HEK293 (cell line): ENCODE results near the gene PTER.
A peak's percentile ranks its signal among the peaks of the same experiment; 100 is the strongest.

ENCODE experiments used
- CTCF ChIA-PET: fragments of 350-600 bp; formaldehyde crosslinking; extraction: SDS; loops from one replicate; lab custom pipeline; 2021; ENCODE audit warnings: antibody characterized with exemption; lab: Yijun Ruan, JAX
- POLR2A ChIA-PET: fragments of 300-600 bp; formaldehyde crosslinking; extraction: SDS; loops from one replicate; lab custom pipeline; 2020; ENCODE audit warnings: antibody characterized with exemption, inconsistent platforms; lab: Yijun Ruan, JAX
- H3K27ac ChIP-seq: fragments of 200-500 bp; sonication (Bioruptor generic); 2 replicates; pipeline ENCODE4 v1.5.1; 2014; ENCODE audit warnings: low read depth, low read length, control low read depth, inconsistent platforms; ENCODE audit errors: extremely low read depth
- H3K36me3 ChIP-seq, 2 experiments: fragments of 200-500 bp in 1 of 2; sonication (Bioruptor generic) in 1 of 2; 1 replicate in 1 of 2; 2 replicates in 1 of 2; pipeline ENCODE4 v1.5.1; 2014 to 2017; ENCODE audit warnings: inconsistent platforms in 2 of 2, low read length in 2 of 2; ENCODE audit not compliant: control insufficient read depth in 2 of 2, insufficient read depth in 1 of 2
- H3K4me1 ChIP-seq: fragments of 200-500 bp; sonication (Bioruptor generic); 2 replicates; pipeline ENCODE4 v1.5.1; 2014; ENCODE audit warnings: mild to moderate bottlenecking, low read length, inconsistent platforms; ENCODE audit not compliant: control insufficient read depth, insufficient read depth
- H3K4me3 ChIP-seq: 2 replicates; pipeline ENCODE4 v1.5.1; 2011; ENCODE audit warnings: low read depth, mild to moderate bottlenecking, control low read depth, low read length, moderate library complexity
- H3K9me3 ChIP-seq: fragments of 200-500 bp; sonication (Bioruptor generic); 2 replicates; pipeline ENCODE4 v1.5.1; 2014; ENCODE audit warnings: low read depth, low read length, inconsistent platforms; ENCODE audit not compliant: control insufficient read depth, insufficient read depth
- BCL11B ChIP-seq: fragments of 450-650 bp; formaldehyde crosslinking; IDR thresholded peaks from 2 replicates; pipeline ENCODE4 v1.5.1; 2016; ENCODE audit warnings: low read depth, missing biosample characterization, missing genetic modification characterization
- EGR2 ChIP-seq: fragments of 450-650 bp; formaldehyde crosslinking; IDR thresholded peaks from 2 replicates; pipeline ENCODE4 v1.5.1; 2016; ENCODE audit warnings: low read depth, missing biosample characterization, missing genetic modification characterization
- ELK4 ChIP-seq: IDR thresholded peaks from 2 replicates; pipeline ENCODE4 v1.6.1; 2011; ENCODE audit warnings: mild to moderate bottlenecking, low read depth, low read length, borderline replicate concordance
- HOXA7 ChIP-seq: sonication (generic); formaldehyde crosslinking; IDR thresholded peaks from 2 replicates; pipeline ENCODE4 v1.8.1; 2022; ENCODE audit warnings: missing genetic modification reagents, borderline replicate concordance
- KLF16 ChIP-seq: fragments of 450-650 bp; formaldehyde crosslinking; IDR thresholded peaks from 2 replicates; pipeline ENCODE4 v1.5.1; 2017; ENCODE audit warnings: missing biosample characterization, missing genetic modification characterization
- ZFHX2 ChIP-seq: fragments of 450-650 bp; formaldehyde crosslinking; conservative IDR thresholded peaks from 2 replicates; pipeline ENCODE4 v1.5.1; 2016; ENCODE audit warnings: missing biosample characterization, missing genetic modification characterization
- ZNF112 ChIP-seq: fragments of 450-650 bp; formaldehyde crosslinking; IDR thresholded peaks from 2 replicates; pipeline ENCODE4 v1.5.0; 2017; ENCODE audit warnings: missing biosample characterization, missing genetic modification characterization
- ZNF146 ChIP-seq: fragments of 450-650 bp; formaldehyde crosslinking; IDR thresholded peaks from 2 replicates; pipeline ENCODE4 v1.5.1; 2016; ENCODE audit warnings: missing biosample characterization, missing genetic modification characterization
- ZNF174 ChIP-seq: fragments of 450-650 bp; formaldehyde crosslinking; IDR thresholded peaks from 2 replicates; pipeline ENCODE4 v1.5.0; 2017; ENCODE audit warnings: missing biosample characterization, mild to moderate bottlenecking, missing genetic modification characterization
- ZNF266 ChIP-seq: fragments of 450-650 bp; formaldehyde crosslinking; IDR thresholded peaks from 2 replicates; pipeline ENCODE4 v1.5.1; 2016; ENCODE audit warnings: missing biosample characterization, missing genetic modification characterization, low read depth
- ZNF280D ChIP-seq: fragments of 450-650 bp; formaldehyde crosslinking; IDR thresholded peaks from 2 replicates; pipeline ENCODE4 v1.5.1; 2016; ENCODE audit warnings: missing biosample characterization, missing genetic modification characterization
- ZNF302 ChIP-seq: fragments of 450-650 bp; formaldehyde crosslinking; IDR thresholded peaks from 2 replicates; pipeline ENCODE4 v1.5.1; 2016; ENCODE audit warnings: missing biosample characterization, missing genetic modification characterization, low read depth
- ZNF692 ChIP-seq: fragments of 450-650 bp; formaldehyde crosslinking; IDR thresholded peaks from 2 replicates; pipeline ENCODE4 v1.5.1; 2016; ENCODE audit warnings: missing biosample characterization, missing genetic modification characterization
- ZSCAN4 ChIP-seq: fragments of 450-650 bp; formaldehyde crosslinking; IDR thresholded peaks from 2 replicates; pipeline ENCODE4 v1.5.1; 2017; ENCODE audit warnings: missing biosample characterization, missing genetic modification characterization

Gene PTER

GRCh38 chr10:16423599-16423998, 13.2 kb upstream of the PTER start:
- CTCF ChIA-PET = no interaction called here
- TF ChIP-seq KLF16 (tag by site-specific recombination) (no peak), ZNF692 (tag by site-specific recombination) (no peak), ZNF302 (tag by site-specific recombination) (no peak)
- TF ChIP-seq, all 188 proteins: peak for 0
- POLR2A ChIA-PET = no interaction called here
- no peaks in the 10 kb centered on the region for H3K9me3 ChIP-seq
- H3K36me3 ChIP-seq = no peaks in the 10 kb centered on the region
- no peak overlapping the region for H3K4me3 ChIP-seq
- no peaks in the 10 kb centered on the region for H3K4me1 ChIP-seq
- no peak overlapping the region for H3K27ac ChIP-seq

GRCh38 chr10:16425449-16425848, 11.4 kb upstream of the PTER start:
- POLR2A ChIA-PET = no interaction called here
- Histone ChIP-seq H3K36me3 (no peaks in the 10 kb centered on the region), H3K9me3 (no peaks in the 10 kb centered on the region), H3K27ac (no peak overlapping the region), H3K4me1 (no peaks in the 10 kb centered on the region), H3K4me3 (no peak overlapping the region)
- CTCF ChIA-PET = interaction anchor here (0.6 kb wide), 2 partner anchors 131 to 885 kb away, joined by 3 to 5 read pairs; no protein-coding TSS in a partner anchor
- no peak for TF ChIP-seq ZNF174
- peak; percentile 94 for TF ChIP-seq ZFHX2 (tag by site-specific recombination)
- peak; percentile 89 for TF ChIP-seq EGR2

- Histone ChIP-seq H3K4me3 (no peak overlapping the region), H3K27ac (no peak overlapping the region), H3K9me3 (no peaks in the 10 kb centered on the region), H3K36me3 (no peaks in the 10 kb centered on the region), H3K4me1 (no peaks in the 10 kb centered on the region)
- POLR2A ChIA-PET = no interaction called here
- CTCF ChIA-PET = interaction anchor here (1.4 kb wide), 1 partner anchor 527 kb away, joined by 3 read pairs; no protein-coding TSS in a partner anchor
- no peak for TF ChIP-seq ZNF112 (tag by site-specific recombination)
- TF ChIP-seq BCL11B = no peak
- no peak for TF ChIP-seq ZNF280D
- TF ChIP-seq ELK4 = no peak
- no peak for TF ChIP-seq ZNF146 (tag by site-specific recombination)
- no peak for TF ChIP-seq HOXA7 (CRISPR knock-in tag)
- TF ChIP-seq ZSCAN4 (tag by site-specific recombination) = no peak
- no peak for TF ChIP-seq ZNF692 (tag by site-specific recombination)
- no peak for TF ChIP-seq ZNF266 (tag by site-specific recombination)
These were observed 7.3 kb upstream of the PTER start for GRCh38 chr10:16429539-16429938.
